ENCODE data around the gene PKLR.
A peak's percentile ranks its signal among the peaks of the same experiment; 100 is the strongest.

Gene PKLR

GRCh38 chr1:155278689-155279160 lies 22.5 kb downstream of the PKLR start:
- Histone ChIP-seq H3K4me3 (ENCODE audit: low read length) (peak overlapping the region; percentile 57), H3K36me3 (ENCODE audit: control insufficient read depth, low read depth, low read length) (no peaks in the 10 kb centered on the region), H3K27me3 (ENCODE audit: control insufficient read depth, insufficient read depth, low read length) (no peaks in the 10 kb centered on the region), H3K4me1 (ENCODE audit: control insufficient read depth, low read depth, low read length) (peaks cover 17% of the 10 kb centered on the region), H3K27ac (ENCODE audit: low read length) (no peak overlapping the region), H3K9me3 (ENCODE audit: control insufficient read depth, low read depth, low read length) (no peaks in the 10 kb centered on the region), H3K9ac (ENCODE audit: low read length) (no peak overlapping the region)

- no peak overlapping the region for H3K27ac ChIP-seq (ENCODE audit: low read length)
These were observed 23.1 kb downstream of the PKLR start for GRCh38 chr1:155277902-155278688.

GRCh38 chr1:155277070-155277901 lies 24.0 kb downstream of the PKLR start, which contains the start of gene HCN3:
Gene HCN3, plus strand, starts transcription at chr1:155277463. Its CDS starts 128 bp downstream, at chr1:155277591.
- Histone ChIP-seq H3K27me3 (ENCODE audit: control insufficient read depth, insufficient read depth, low read length) (no peaks in the 10 kb centered on the region), H3K36me3 (ENCODE audit: control insufficient read depth, low read depth, low read length) (no peaks in the 10 kb centered on the region), H3K9ac (ENCODE audit: low read length) (no peak within 1 kb of the TSS), H3K9me3 (ENCODE audit: control insufficient read depth, low read depth, low read length) (no peaks in the 10 kb centered on the region), H3K27ac (ENCODE audit: low read length) (no peak within 1 kb of the TSS), H3K4me3 (ENCODE audit: low read length) (peak within 1 kb of the TSS; percentile 57), H3K4me1 (ENCODE audit: control insufficient read depth, low read depth, low read length) (peaks cover 18% of the 10 kb centered on the region)

More at GRCh38 chr1:155277902-155278688, 23.1 kb downstream of the PKLR start:
- H3K9ac ChIP-seq (ENCODE audit: low read length): no peak overlapping the region
- H3K27me3 ChIP-seq (ENCODE audit: control insufficient read depth, insufficient read depth, low read length): no peaks in the 10 kb centered on the region
- H3K9me3 ChIP-seq (ENCODE audit: control insufficient read depth, low read depth, low read length): no peaks in the 10 kb centered on the region
- H3K4me3 ChIP-seq (ENCODE audit: low read length): peak overlapping the region; percentile 57
- peaks cover 18% of the 10 kb centered on the region for H3K4me1 ChIP-seq (ENCODE audit: control insufficient read depth, low read depth, low read length)
- no peaks in the 10 kb centered on the region for H3K36me3 ChIP-seq (ENCODE audit: control insufficient read depth, low read depth, low read length)

- H3K9ac ChIP-seq (ENCODE audit: low read length): peak within 1 kb of the TSS; percentile 64
- H3K9me3 ChIP-seq (ENCODE audit: control insufficient read depth, low read depth, low read length): no peaks in the 10 kb centered on the region
- H3K27ac ChIP-seq (ENCODE audit: low read length): peak within 1 kb of the TSS; percentile 9
- H3K4me1 ChIP-seq (ENCODE audit: control insufficient read depth, low read depth, low read length): peaks cover 9% of the 10 kb centered on the region
- no peaks in the 10 kb centered on the region for H3K27me3 ChIP-seq (ENCODE audit: control insufficient read depth, insufficient read depth, low read length)
- peaks cover 27% of the 10 kb centered on the region for H3K36me3 ChIP-seq (ENCODE audit: control insufficient read depth, low read depth, low read length)
- H3K4me3 ChIP-seq (ENCODE audit: low read length): peak within 1 kb of the TSS; percentile 94
These were observed 27.6 kb downstream of the PKLR start, which contains the start of gene CLK2 for GRCh38 chr1:155273343-155274245. Gene CLK2, minus strand, starts transcription at chr1:155273504. Its CDS starts 2,527 bp downstream, at chr1:155270977.

GRCh38 chr1:155272466-155273342 lies 28.5 kb downstream of the PKLR start:
- Histone ChIP-seq H3K4me3 (ENCODE audit: low read length) (peak overlapping the region; percentile 94), H3K27me3 (ENCODE audit: control insufficient read depth, insufficient read depth, low read length) (no peaks in the 10 kb centered on the region), H3K36me3 (ENCODE audit: control insufficient read depth, low read depth, low read length) (peaks cover 36% of the 10 kb centered on the region), H3K9me3 (ENCODE audit: control insufficient read depth, low read depth, low read length) (no peaks in the 10 kb centered on the region), H3K9ac (ENCODE audit: low read length) (peak overlapping the region; percentile 64), H3K4me1 (ENCODE audit: control insufficient read depth, low read depth, low read length) (peaks cover 4% of the 10 kb centered on the region), H3K27ac (ENCODE audit: low read length) (peak overlapping the region; percentile 9)

- H3K4me3 ChIP-seq (ENCODE audit: low read length): no peak overlapping the region
- H3K27ac ChIP-seq (ENCODE audit: low read length): no peak overlapping the region
- no peak overlapping the region for H3K9ac ChIP-seq (ENCODE audit: low read length)
- peaks cover 4% of the 10 kb centered on the region for H3K4me1 ChIP-seq (ENCODE audit: control insufficient read depth, low read depth, low read length)
- peaks cover 67% of the 10 kb centered on the region for H3K36me3 ChIP-seq (ENCODE audit: control insufficient read depth, low read depth, low read length)
- no peaks in the 10 kb centered on the region for H3K9me3 ChIP-seq (ENCODE audit: control insufficient read depth, low read depth, low read length)
- H3K27me3 ChIP-seq (ENCODE audit: control insufficient read depth, insufficient read depth, low read length): no peaks in the 10 kb centered on the region
These were observed 31.9 kb downstream of the PKLR start for GRCh38 chr1:155269381-155269780.

- H3K4me1 ChIP-seq (ENCODE audit: control insufficient read depth, low read depth, low read length): no peaks in the 10 kb centered on the region
- H3K36me3 ChIP-seq (ENCODE audit: control insufficient read depth, low read depth, low read length): peaks cover 74% of the 10 kb centered on the region
- no peak overlapping the region for H3K27ac ChIP-seq (ENCODE audit: low read length)
- H3K9me3 ChIP-seq (ENCODE audit: control insufficient read depth, low read depth, low read length): no peaks in the 10 kb centered on the region
- no peaks in the 10 kb centered on the region for H3K27me3 ChIP-seq (ENCODE audit: control insufficient read depth, insufficient read depth, low read length)
- no peak overlapping the region for H3K4me3 ChIP-seq (ENCODE audit: low read length)
- H3K9ac ChIP-seq (ENCODE audit: low read length): no peak overlapping the region
These were observed 32.6 kb downstream of the PKLR start for GRCh38 chr1:155268630-155269029.

GRCh38 chr1:155267373-155267772 lies 33.9 kb downstream of the PKLR start:
- H3K9ac ChIP-seq (ENCODE audit: low read length): no peak overlapping the region
- no peaks in the 10 kb centered on the region for H3K9me3 ChIP-seq (ENCODE audit: control insufficient read depth, low read depth, low read length)
- no peak overlapping the region for H3K27ac ChIP-seq (ENCODE audit: low read length)
- H3K4me3 ChIP-seq (ENCODE audit: low read length): no peak overlapping the region
- peaks cover 5% of the 10 kb centered on the region for H3K4me1 ChIP-seq (ENCODE audit: control insufficient read depth, low read depth, low read length)
- H3K27me3 ChIP-seq (ENCODE audit: control insufficient read depth, insufficient read depth, low read length): no peaks in the 10 kb centered on the region
- H3K36me3 ChIP-seq (ENCODE audit: control insufficient read depth, low read depth, low read length): peaks cover 84% of the 10 kb centered on the region

- Histone ChIP-seq H3K27ac (ENCODE audit: low read length) (no peak overlapping the region), H3K4me3 (ENCODE audit: low read length) (no peak overlapping the region), H3K9me3 (ENCODE audit: control insufficient read depth, low read depth, low read length) (no peaks in the 10 kb centered on the region), H3K36me3 (ENCODE audit: control insufficient read depth, low read depth, low read length) (peaks cover 82% of the 10 kb centered on the region), H3K9ac (ENCODE audit: low read length) (no peak overlapping the region), H3K27me3 (ENCODE audit: control insufficient read depth, insufficient read depth, low read length) (no peaks in the 10 kb centered on the region), H3K4me1 (ENCODE audit: control insufficient read depth, low read depth, low read length) (peaks cover 5% of the 10 kb centered on the region)
These were observed 34.7 kb downstream of the PKLR start for GRCh38 chr1:155266553-155266952.

- no peaks in the 10 kb centered on the region for H3K27me3 ChIP-seq (ENCODE audit: control insufficient read depth, insufficient read depth, low read length)
- H3K4me1 ChIP-seq (ENCODE audit: control insufficient read depth, low read depth, low read length): peaks cover 5% of the 10 kb centered on the region
- H3K27ac ChIP-seq (ENCODE audit: low read length): no peak overlapping the region
- no peak overlapping the region for H3K4me3 ChIP-seq (ENCODE audit: low read length)
- H3K36me3 ChIP-seq (ENCODE audit: control insufficient read depth, low read depth, low read length): peaks cover 56% of the 10 kb centered on the region
- no peak overlapping the region for H3K9ac ChIP-seq (ENCODE audit: low read length)
- H3K9me3 ChIP-seq (ENCODE audit: control insufficient read depth, low read depth, low read length): no peaks in the 10 kb centered on the region
These were observed 38.2 kb downstream of the PKLR start for GRCh38 chr1:155263067-155263466.

Data from iPS-18a (cell line).